COLO668 (cell line): ENCODE measurements around the gene SFXN3.

Experiments used
- DNase-seq: peaks from one replicate; lab custom pipeline; 2025; ENCODE audit not compliant: unreplicated experiment; lab: John Stamatoyannopoulos, UW

The SFXN3 gene

DNA sequence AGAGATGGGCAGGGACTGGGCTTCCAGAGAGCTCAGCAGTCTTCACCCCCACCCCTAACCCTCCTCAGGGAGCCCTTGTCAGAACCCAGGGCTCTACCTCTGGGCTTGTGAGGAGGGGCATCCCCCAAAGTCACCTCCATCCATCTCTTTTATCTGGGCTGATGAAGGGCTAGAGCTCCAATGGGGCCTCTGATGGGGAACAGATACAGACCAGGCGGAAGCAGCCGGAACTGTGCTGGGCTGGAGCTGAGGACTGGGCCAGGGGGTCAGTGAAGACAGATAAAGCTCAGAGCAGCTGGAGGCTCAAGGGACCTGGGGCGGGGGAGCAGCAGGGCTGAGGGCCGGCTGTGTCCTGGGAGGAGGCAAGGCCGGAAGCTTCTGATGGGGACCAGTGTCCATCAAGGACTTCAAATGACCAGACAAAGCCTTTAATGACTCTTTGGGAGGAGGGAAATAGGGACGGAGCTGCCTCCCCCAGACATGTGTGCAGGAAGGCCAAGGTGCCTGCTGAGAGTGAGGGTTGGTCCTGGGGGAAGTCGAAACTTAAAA is 40.9 kb downstream of the SFXN3 start:
- DNase-seq, result no peak

DNA sequence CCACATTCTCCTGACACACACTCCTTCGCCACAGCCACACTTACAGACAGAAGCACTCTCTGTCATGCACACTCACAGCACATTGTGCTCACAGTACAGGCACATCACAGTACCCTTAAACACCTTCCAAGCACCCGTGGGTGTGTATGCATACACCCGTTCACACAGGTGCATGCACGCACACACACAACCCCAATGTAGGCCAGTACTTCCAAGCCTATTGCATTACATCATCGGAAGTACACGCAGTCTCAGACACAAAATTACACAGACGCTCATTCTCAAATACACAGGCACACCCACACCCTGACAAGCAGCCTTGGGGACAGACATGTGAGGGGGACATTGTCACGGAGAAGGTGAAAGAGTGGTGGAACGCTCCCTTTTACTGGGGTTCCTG is 41.9 kb downstream of the SFXN3 start:
- no peak for DNase-seq

DNA sequence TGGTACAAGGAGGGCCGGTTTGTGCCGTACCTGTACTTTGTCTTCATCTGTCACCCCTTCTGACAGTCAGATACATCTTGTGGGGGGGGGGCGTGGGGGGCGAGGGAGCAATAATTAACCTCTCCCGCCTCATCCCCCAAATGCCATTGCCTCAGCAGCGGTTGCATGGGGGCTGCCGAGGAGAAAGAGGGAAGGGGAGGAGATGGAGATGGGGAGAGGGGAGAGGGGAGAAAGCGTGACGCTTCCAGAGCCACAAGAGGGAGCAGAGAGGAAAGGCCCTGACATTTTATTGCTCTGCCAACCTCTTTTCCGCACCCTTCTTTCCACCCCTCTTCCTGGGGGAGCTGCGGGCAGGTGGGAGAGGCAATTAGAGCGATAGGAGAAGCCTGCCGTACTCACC is 42.6 kb downstream of the SFXN3 start:
- no peak for DNase-seq

- no peak for DNase-seq
Measured at GRCh38 chr10:101075775-101076174, 44.7 kb downstream of the SFXN3 start.

GRCh38 chr10:101076630-101077029 is 45.6 kb downstream of the SFXN3 start:
- no peak for DNase-seq

DNA sequence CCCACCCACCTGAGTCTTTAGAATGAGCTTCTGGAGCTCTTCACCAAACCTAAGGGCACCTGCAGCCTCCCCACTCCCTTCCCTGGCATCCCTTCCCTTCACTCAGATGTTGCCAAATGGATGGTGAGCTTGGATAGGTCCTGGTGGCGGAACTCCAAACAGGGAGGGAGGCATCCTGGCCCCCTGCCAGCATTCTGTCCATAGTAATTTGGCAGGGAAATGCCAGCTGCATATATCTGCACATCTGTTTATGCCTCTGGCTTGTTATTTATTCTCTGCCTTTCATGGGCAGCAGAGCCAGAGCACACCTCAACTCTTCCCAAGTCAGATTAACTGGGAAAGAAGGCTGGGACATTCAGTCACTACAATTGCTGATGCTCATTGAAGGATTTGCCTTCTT is 48.8 kb downstream of the SFXN3 start:
- no peak for DNase-seq

DNA sequence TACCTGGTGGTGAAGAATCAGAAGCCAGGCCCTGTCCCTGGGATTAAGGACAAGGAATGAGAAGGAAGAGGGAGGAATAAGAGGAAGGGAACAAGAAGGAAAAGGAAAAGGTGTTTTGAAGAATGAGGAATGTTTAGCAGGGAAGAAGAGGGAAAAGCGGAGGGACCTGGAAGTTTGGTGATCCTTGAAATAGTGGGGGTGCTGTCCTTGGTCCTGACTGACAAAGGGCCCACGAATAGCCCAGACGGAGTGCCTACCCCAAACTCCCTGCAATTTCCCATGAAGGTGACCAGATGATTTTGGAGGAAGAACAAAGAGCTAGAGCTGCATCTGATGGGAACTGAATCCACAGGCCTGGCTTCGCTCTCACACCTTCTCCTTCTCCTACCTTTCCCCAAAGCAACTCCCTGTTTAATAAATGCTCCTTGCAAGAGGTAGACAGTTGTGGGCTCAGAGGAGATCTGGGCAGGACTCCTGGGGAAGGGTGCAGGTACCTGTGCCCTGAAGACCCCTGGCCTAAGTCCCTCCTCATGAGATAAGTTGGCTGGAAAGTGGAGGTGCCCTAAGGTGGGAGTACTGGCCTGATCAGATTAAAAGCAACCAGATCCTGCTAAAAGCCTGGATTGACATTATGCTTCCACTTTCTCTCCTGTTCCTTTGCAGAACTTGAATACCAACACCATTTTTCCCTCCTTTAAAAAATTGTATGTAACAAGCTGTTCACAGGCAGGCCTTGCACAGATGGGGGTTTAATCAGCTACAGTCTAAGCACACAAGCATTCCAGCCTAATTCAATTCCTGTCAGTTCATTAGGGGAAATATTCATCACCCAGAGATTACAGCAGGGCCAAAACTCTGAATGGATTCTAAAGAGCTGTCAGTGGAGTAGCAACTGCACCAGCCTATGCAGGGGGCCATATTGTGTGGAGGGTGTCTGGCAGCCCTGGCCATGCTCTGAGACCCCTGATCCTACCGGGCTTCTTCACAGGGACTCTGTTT is 50.2 kb downstream of the SFXN3 start:
- DNase-seq, result no peak

GRCh38 chr10:101085846-101086245 is 54.8 kb downstream of the SFXN3 start:
- no peak for DNase-seq

DNA sequence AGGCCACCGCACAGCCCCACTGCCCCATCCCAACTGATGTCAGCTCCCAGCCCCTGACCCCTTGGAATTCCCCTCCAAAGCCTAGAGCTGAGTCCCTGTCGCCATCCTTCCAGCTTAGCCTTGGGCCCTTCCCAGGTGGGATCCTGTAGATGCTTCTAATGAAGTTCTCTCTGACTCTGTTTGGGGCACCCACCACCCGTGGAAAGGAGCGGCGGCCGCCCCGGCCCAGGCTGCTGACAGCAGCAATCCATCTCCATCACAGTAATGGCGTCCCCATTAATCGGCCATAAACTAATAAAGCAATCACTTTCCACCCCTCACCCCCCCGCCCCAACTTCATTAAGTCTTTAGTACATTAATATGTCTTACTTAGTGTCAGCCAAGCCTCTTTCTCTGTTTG is 56.3 kb downstream of the SFXN3 start:
- no peak for DNase-seq

GRCh38 chr10:101087965-101088364 is 56.9 kb downstream of the SFXN3 start:
- no peak for DNase-seq

- no peak for DNase-seq
Measured at GRCh38 chr10:101089520-101090299, 58.7 kb downstream of the SFXN3 start.

DNA sequence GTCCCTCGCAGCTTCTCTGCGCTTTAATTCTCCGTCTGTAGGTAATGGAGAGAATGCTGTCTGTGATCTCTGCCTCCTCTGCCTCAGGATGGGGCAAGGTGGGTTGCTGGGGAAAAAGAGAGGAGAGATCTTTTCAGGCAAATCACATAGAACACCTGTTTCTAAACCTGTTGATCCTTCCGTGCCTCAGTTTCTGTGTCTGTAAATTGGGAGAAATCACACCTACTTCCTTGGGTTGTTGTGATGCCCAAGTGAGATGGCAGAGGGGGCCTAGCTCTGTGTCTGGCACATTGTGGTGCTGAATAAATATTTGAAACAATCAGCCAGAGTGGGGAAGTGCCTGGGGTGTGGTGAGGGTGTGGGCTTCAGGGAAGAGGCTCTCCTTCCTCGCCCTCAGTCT is 59.6 kb downstream of the SFXN3 start:
- DNase-seq, result no peak
